KMS-11 (cell line): ENCODE measurements around the gene CRY1.
"Not testable (repeated sequence)": the region's sequence is repeated elsewhere in the genome, so short reads cannot be mapped to it uniquely, and the experiment has no call there.

Experiments
- H2AFZ ChIP-seq: fragments of 200-600 bp; sonication (generic); 2 replicates; pipeline ENCODE4 v1.6.1; 2016; ENCODE audit warnings: antibody characterized with exemption, mixed run types, low read depth
- H3K27ac ChIP-seq: fragments of 200-600 bp; sonication (generic); 2 replicates; pipeline ENCODE4 v1.6.1; 2016; ENCODE audit warnings: mild to moderate bottlenecking, mixed run types
- H3K27me3 ChIP-seq: fragments of 200-600 bp; sonication (generic); 2 replicates; pipeline ENCODE4 v1.6.1; 2017; ENCODE audit warnings: mild to moderate bottlenecking, low read depth, mixed run types, moderate library complexity; ENCODE audit not compliant: insufficient read depth
- H3K36me3 ChIP-seq: fragments of 200-600 bp; sonication (generic); 2 replicates; pipeline ENCODE4 v1.6.1; 2017; ENCODE audit warnings: mild to moderate bottlenecking, mixed run types; ENCODE audit not compliant: insufficient read depth
- H3K4me1 ChIP-seq: fragments of 200-600 bp; sonication (generic); 2 replicates; pipeline ENCODE4 v1.6.1; 2016; ENCODE audit warnings: mild to moderate bottlenecking, low read depth, mixed run types; ENCODE audit not compliant: poor library complexity, severe bottlenecking
- H3K4me2 ChIP-seq: fragments of 200-600 bp; sonication (generic); 2 replicates; pipeline ENCODE4 v1.7.0; 2016; ENCODE audit warnings: mild to moderate bottlenecking, mixed run types
- H3K4me3 ChIP-seq: fragments of 200-600 bp; sonication (generic); IDR thresholded peaks from 2 replicates; pipeline ENCODE4 v1.6.1; 2017; ENCODE audit warnings: low read depth, low read length, mixed read lengths; ENCODE audit not compliant: insufficient read depth
- H3K79me2 ChIP-seq: fragments of 200-600 bp; sonication (generic); 2 replicates; pipeline ENCODE4 v1.6.1; 2016; ENCODE audit warnings: low read depth, mixed run types; ENCODE audit not compliant: insufficient read depth
- H3K9ac ChIP-seq: fragments of 200-600 bp; sonication (generic); 2 replicates; pipeline ENCODE4 v1.6.1; 2016; ENCODE audit warnings: mild to moderate bottlenecking, mixed run types
- H4K20me1 ChIP-seq: fragments of 200-600 bp; sonication (generic); 2 replicates; pipeline ENCODE4 v1.6.1; 2016; ENCODE audit warnings: mild to moderate bottlenecking, mixed run types; ENCODE audit not compliant: insufficient read depth
- TF ChIP-seq, protein P1 (sequence below): fragments of 200-600 bp; sonication (generic); conservative IDR thresholded peaks from 2 replicates; pipeline ENCODE4 v1.6.1; 2017; ENCODE audit warnings: low read depth, mild to moderate bottlenecking, antibody characterized with exemption, low read length, moderate library complexity, mixed read lengths

Gene CRY1

DNA sequence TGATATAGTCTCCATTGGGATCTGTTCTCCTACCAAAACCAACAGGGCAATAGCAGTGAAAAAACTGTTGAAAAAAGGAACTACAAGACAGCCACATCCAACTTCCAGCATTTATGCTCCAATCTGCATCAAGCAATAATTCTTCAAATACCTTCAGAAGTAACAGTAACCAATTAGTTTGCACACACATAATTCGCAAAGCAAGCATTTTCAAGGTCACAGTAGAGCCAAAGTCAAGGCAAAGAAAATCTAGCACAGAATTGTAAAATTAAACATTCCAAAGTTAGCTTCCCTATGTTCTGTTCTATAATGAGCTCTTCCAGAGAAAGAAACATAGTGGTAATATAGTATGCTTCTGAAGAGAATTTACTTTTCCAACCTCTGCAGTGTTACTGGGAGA, 95.4 kb downstream of the CRY1 start:
- H3K4me3 ChIP-seq: no peak overlapping the region
- no peaks in the 10 kb centered on the region for H4K20me1 ChIP-seq
- no peaks in the 10 kb centered on the region for H3K36me3 ChIP-seq
- no peaks in the 10 kb centered on the region for H3K79me2 ChIP-seq
- no peak overlapping the region for H2AFZ ChIP-seq
- H3K4me1 ChIP-seq: no peaks in the 10 kb centered on the region
- TF ChIP-seq, protein P1, sequence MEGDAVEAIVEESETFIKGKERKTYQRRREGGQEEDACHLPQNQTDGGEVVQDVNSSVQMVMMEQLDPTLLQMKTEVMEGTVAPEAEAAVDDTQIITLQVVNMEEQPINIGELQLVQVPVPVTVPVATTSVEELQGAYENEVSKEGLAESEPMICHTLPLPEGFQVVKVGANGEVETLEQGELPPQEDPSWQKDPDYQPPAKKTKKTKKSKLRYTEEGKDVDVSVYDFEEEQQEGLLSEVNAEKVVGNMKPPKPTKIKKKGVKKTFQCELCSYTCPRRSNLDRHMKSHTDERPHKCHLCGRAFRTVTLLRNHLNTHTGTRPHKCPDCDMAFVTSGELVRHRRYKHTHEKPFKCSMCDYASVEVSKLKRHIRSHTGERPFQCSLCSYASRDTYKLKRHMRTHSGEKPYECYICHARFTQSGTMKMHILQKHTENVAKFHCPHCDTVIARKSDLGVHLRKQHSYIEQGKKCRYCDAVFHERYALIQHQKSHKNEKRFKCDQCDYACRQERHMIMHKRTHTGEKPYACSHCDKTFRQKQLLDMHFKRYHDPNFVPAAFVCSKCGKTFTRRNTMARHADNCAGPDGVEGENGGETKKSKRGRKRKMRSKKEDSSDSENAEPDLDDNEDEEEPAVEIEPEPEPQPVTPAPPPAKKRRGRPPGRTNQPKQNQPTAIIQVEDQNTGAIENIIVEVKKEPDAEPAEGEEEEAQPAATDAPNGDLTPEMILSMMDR: no peak
- H3K4me2 ChIP-seq: no peak overlapping the region
- no peaks in the 10 kb centered on the region for H3K27me3 ChIP-seq
- no peak overlapping the region for H3K27ac ChIP-seq
- H3K9ac ChIP-seq: no peak overlapping the region

DNA sequence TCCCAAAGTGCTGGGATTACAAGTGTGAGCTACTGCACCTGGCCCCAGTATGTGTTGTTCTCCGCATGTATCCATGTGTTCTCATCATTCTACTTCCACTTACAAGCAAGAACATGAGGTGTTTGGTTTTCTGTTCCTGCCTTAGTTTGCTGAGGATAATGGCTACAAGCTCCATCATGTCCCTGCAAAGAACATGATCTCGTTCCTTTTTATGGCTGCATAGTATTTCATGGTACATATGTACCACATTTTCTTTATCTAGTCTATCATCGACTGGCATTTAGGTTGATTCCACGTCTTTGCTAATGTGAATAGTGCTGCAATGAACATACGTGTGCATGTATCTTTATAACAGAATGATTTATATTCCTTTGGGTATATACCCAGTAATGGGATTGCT, 97.2 kb downstream of the CRY1 start:
- not testable (repeated sequence) for H3K27ac ChIP-seq, H3K9ac ChIP-seq, H4K20me1 ChIP-seq, H2AFZ ChIP-seq, H3K4me1 ChIP-seq, H3K79me2 ChIP-seq, H3K36me3 ChIP-seq, H3K4me3 ChIP-seq, H3K27me3 ChIP-seq, H3K4me2 ChIP-seq

DNA sequence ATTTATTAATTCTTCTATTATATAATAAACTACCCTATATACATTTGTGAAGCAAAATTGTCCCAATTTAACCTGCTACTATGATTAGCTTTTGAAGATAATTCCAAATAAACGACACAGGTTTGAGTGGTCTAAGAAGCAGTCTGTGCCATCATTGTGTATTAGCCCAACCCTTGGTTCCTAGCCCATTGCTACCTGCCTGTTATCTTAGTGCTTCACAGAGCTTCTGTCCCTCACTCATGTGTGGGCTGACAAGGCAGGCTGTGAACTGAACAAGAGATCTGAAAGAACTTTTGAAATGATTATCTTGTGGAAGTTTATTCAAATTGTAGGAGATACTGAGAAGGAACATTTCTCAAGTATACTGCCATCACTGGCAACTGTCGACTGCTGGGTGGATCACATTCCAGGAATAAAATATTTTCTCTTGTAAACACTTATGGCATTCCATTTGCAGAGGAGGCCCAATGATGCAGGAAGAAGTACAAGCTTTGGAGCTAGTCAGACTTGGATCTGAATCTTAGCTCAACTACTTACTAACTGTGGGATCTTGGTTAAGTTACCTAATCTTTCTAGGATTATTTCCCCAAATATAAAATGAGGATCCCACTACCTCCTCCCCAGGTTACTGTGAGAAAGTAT, 98.6 kb downstream of the CRY1 start:
- Histone ChIP-seq H3K4me3 (no peak overlapping the region), H3K4me1 (no peaks in the 10 kb centered on the region), H3K9ac (no peak overlapping the region), H4K20me1 (no peaks in the 10 kb centered on the region), H3K79me2 (no peaks in the 10 kb centered on the region), H3K27me3 (no peaks in the 10 kb centered on the region), H2AFZ (no peak overlapping the region), H3K4me2 (no peak overlapping the region), H3K27ac (no peak overlapping the region), H3K36me3 (no peaks in the 10 kb centered on the region)
- TF ChIP-seq, protein P1: no peak

DNA sequence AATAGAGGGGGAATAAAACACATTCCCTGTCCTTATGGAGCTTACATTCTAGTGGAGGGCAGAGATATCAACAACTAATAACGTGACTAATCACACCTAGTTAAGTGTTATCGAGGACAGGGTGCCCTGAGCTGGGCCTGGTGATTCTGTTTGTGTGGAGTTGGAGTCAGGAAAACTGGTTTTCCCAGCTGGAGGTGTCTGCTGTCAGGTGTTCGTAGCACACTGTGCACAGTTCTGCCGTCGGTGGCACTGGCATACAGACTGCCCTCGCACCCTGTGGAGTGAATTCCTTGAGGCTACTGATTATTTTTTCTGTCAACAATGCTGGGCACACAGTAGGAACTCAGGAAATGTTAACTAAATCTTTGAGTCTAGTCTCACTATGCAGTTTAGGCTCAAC, 105.5 kb downstream of the CRY1 start:
- Histone ChIP-seq H3K79me2 (no peaks in the 10 kb centered on the region), H3K9ac (no peak overlapping the region), H4K20me1 (no peaks in the 10 kb centered on the region), H3K27me3 (no peaks in the 10 kb centered on the region), H3K4me3 (no peak overlapping the region), H3K36me3 (no peaks in the 10 kb centered on the region), H2AFZ (peak overlapping the region; percentile 76; the same call in 1 of the 2 replicates), H3K4me1 (peaks cover 11% of the 10 kb centered on the region), H3K27ac (no peak overlapping the region), H3K4me2 (peak overlapping the region; percentile 60; the same call in 1 of the 2 replicates)
- TF ChIP-seq, protein P1: no peak

DNA sequence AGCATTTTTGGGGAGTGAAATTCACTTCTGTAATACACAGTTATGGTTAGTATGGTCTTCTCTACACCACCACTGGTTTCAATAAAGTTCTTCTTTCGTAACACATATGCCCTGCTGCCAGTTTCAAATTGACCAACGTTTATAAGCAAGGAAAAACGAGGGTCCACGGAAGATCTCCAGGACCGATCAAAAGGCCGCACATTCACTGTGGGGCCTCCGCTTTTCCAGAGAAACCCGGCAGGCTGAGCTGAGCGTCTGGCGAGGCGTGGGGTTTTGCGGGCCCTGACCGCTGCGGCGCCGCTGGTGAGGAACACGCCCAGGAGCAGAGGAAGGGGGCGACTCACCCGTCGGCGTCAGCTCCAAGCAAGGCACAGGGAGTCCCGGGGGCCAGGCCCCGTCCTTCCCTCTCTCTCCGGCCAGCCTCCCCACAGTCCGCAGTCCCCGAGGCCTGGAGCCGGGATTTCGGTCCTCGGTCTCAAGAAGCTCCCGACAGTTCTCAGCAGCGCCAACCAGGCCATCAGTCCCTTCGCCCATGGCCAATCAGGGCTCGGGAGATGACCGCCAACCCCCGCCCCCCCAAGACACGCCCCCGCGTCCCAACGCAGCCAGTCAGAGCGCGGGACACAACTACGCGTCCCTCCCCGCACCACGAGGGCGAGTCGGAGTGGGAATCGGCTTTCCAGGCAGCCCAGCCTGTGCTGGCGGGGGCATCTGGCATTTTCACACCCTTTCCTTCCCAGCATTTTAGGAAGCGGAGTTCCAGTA, 106.5 kb downstream of the CRY1 start, which contains the start of gene MTERF2:
Gene MTERF2, minus strand, starts transcription at position 522 of the 765 bp plus-strand sequence. CDS start 8,432 bp downstream, outside the sequence.
- no peaks in the 10 kb centered on the region for H3K36me3 ChIP-seq
- H4K20me1 ChIP-seq: no peaks in the 10 kb centered on the region
- no peak within 1 kb of the TSS; the same call in 1 of the 2 replicates for H3K27ac ChIP-seq
- H3K4me2 ChIP-seq: peak within 1 kb of the TSS; percentile 86
- TF ChIP-seq, protein P1: no peak
- H3K4me1 ChIP-seq: peaks cover 11% of the 10 kb centered on the region
- peak within 1 kb of the TSS; percentile 49; the same call in 1 of the 2 replicates for H3K9ac ChIP-seq
- H3K27me3 ChIP-seq: no peaks in the 10 kb centered on the region
- no peak within 1 kb of the TSS for H3K4me3 ChIP-seq
- H2AFZ ChIP-seq: peak within 1 kb of the TSS; percentile 76
- no peaks in the 10 kb centered on the region for H3K79me2 ChIP-seq
